CD4-positive, alpha-beta T cell (primary cell): ENCODE measurements around the gene BABAM2. TPM values are rescaled to one million over a fixed set of nuclear protein-coding genes. Genes with fewer than 3 reads are reported as not detected.

ENCODE experiments used
- ATAC-seq: fragments of 200-7000 bp; cut with Tn5 transposase; one replicate; pipeline ENCODE4 v1.10.0; 2022; ENCODE audit warnings: mild to moderate bottlenecking; ENCODE audit not compliant: poor library complexity
- CTCF ChIA-PET: fragments of 350-600 bp; sonication (Branson Sonifier 250); formaldehyde crosslinking; loops from one replicate; lab custom pipeline; 2021; ENCODE audit warnings: antibody characterized with exemption, inconsistent platforms; lab: Charles Lee
- POLR2A ChIA-PET: fragments of 350-600 bp; sonication (Branson Sonifier 250); formaldehyde crosslinking; loops from one replicate; lab custom pipeline; 2021; ENCODE audit warnings: antibody characterized with exemption, inconsistent platforms; lab: Charles Lee
- DNase-seq, 14 experiments: peaks; one replicate each; pipeline ENCODE4 v3.0.0-alpha.2; 2013 to 2020; ENCODE audit warnings: mixed read lengths in 2 of 14
- H3K27ac ChIP-seq, 2 donors: one replicate each; pipeline versions ENCODE4 v1.5.1 to v1.7.0; 2013; ENCODE audit warnings: low read length in 2 of 2, low read depth in 1 of 2, mild to moderate bottlenecking in 1 of 2
- H3K27me3 ChIP-seq, 2 experiments: 1 replicate in 1 of 2; 2 replicates in 1 of 2; pipeline versions ENCODE4 v1.6.1 to v1.7.0; 2013; ENCODE audit warnings: low read length in 2 of 2, control low read depth in 1 of 2, mild to moderate bottlenecking in 1 of 2, moderate library complexity in 1 of 2; ENCODE audit not compliant: insufficient read depth in 2 of 2, control insufficient read depth in 1 of 2
- H3K36me3 ChIP-seq: one replicate; pipeline ENCODE4 v1.6.1; 2013; ENCODE audit warnings: low read length, control low read depth; ENCODE audit not compliant: insufficient read depth
- H3K4me1 ChIP-seq: one replicate; pipeline ENCODE4 v1.6.1; 2013; ENCODE audit warnings: low read length, control low read depth; ENCODE audit not compliant: insufficient read depth
- H3K4me3 ChIP-seq: one replicate; pipeline ENCODE4 v1.5.1; 2013; ENCODE audit warnings: mild to moderate bottlenecking, low read length, moderate library complexity
- H3K9me3 ChIP-seq, 2 experiments: 1 replicate in 1 of 2; 2 replicates in 1 of 2; pipeline versions ENCODE4 v1.6.1 to v1.7.0; 2013; ENCODE audit warnings: low read length in 2 of 2, mild to moderate bottlenecking in 2 of 2, control low read depth in 1 of 2, moderate library complexity in 1 of 2; ENCODE audit not compliant: control insufficient read depth in 1 of 2, insufficient read depth in 1 of 2
- H3K27ac Mint-ChIP-seq: one replicate; pipeline ENCODE4 v1.8.0; 2020; ENCODE audit warnings: mixed read lengths
- H3K27me3 Mint-ChIP-seq: one replicate; pipeline ENCODE4 v1.8.0; 2021; ENCODE audit warnings: mixed read lengths
- H3K36me3 Mint-ChIP-seq: one replicate; pipeline ENCODE4 v1.8.0; 2021; ENCODE audit warnings: low read depth, mixed read lengths
- H3K4me1 Mint-ChIP-seq: one replicate; pipeline ENCODE4 v1.8.0; 2021; ENCODE audit warnings: low read depth, mixed read lengths
- H3K4me3 Mint-ChIP-seq: one replicate; pipeline ENCODE4 v1.8.0; 2020; ENCODE audit warnings: mild to moderate bottlenecking, mixed read lengths
- H3K9me3 Mint-ChIP-seq: one replicate; pipeline ENCODE4 v1.8.0; 2020; ENCODE audit warnings: mixed read lengths
- intact Hi-C, 2 experiments: fragments of 100-400 bp; cut with DNase I in 1 of 2; cut with micrococcal nuclease in 1 of 2; formaldehyde crosslinking; loops; one replicate each; pipeline versions ENCODE4 v1.15.1 to v1.9.0; 2023 to 2025; cut with DNase I, micrococcal nuclease
- total RNA-seq, 174 experiments: library from RNA in 2 of 174; stranded (reverse) in 2 of 174; gene quantifications; one replicate each; pipeline ENCODE4 v1.2.3 and lab custom pipeline; 2021 to 2026
- TF ChIP-seq, protein P1 (sequence below): fragments of 200-600 bp; IDR thresholded peaks from one replicate; pipeline ENCODE4 v1.8.0; 2022; ENCODE audit warnings: antibody characterized with exemption, mild to moderate bottlenecking

BABAM2 gene
- total RNA-seq, 2 experiments from 2014 or later: 29.2 to 32.8 TPM

DNA sequence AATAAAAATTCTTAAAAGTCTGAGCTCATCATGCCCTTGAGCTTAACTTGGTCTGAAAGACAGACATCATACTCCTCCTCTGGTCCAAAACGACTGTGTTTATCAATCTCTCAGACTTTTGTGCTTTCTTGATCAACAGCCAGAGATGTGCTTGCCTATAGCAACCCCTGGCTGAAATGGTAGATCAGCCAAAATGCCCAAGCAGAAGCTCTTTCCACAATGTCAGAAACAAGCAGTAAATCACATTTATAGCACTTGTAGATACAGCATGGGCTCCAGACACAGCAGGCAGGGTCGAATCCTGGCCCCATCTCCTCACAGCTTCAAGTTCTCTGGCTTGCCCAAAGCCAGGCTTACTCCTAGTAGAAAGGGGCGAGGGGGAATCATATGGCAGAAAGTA, 391.7 kb downstream of the BABAM2 start:
- H3K4me1 ChIP-seq: no peaks in the 10 kb centered on the region
- TF ChIP-seq, protein P1, sequence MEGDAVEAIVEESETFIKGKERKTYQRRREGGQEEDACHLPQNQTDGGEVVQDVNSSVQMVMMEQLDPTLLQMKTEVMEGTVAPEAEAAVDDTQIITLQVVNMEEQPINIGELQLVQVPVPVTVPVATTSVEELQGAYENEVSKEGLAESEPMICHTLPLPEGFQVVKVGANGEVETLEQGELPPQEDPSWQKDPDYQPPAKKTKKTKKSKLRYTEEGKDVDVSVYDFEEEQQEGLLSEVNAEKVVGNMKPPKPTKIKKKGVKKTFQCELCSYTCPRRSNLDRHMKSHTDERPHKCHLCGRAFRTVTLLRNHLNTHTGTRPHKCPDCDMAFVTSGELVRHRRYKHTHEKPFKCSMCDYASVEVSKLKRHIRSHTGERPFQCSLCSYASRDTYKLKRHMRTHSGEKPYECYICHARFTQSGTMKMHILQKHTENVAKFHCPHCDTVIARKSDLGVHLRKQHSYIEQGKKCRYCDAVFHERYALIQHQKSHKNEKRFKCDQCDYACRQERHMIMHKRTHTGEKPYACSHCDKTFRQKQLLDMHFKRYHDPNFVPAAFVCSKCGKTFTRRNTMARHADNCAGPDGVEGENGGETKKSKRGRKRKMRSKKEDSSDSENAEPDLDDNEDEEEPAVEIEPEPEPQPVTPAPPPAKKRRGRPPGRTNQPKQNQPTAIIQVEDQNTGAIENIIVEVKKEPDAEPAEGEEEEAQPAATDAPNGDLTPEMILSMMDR: no peak
- no peak overlapping the region for H3K4me3 ChIP-seq
- Mint-ChIP-seq H3K27me3 (no peaks in the 10 kb centered on the region), H3K9me3 (no peaks in the 10 kb centered on the region), H3K27ac (no peak overlapping the region), H3K4me1 (no peaks in the 10 kb centered on the region), H3K36me3 (peaks cover 2% of the 10 kb centered on the region), H3K4me3 (no peak overlapping the region)
- H3K27me3 ChIP-seq: no peaks in the 10 kb centered on the region
- H3K36me3 ChIP-seq: no peaks in the 10 kb centered on the region
- DNase-seq (no peak), ATAC-seq (no peak)
- CTCF ChIA-PET: no interaction called here
- intact Hi-C loops: no loop called here
- POLR2A ChIA-PET: no interaction called here
- no peak overlapping the region for H3K27ac ChIP-seq
- H3K9me3 ChIP-seq: no peaks in the 10 kb centered on the region

DNA sequence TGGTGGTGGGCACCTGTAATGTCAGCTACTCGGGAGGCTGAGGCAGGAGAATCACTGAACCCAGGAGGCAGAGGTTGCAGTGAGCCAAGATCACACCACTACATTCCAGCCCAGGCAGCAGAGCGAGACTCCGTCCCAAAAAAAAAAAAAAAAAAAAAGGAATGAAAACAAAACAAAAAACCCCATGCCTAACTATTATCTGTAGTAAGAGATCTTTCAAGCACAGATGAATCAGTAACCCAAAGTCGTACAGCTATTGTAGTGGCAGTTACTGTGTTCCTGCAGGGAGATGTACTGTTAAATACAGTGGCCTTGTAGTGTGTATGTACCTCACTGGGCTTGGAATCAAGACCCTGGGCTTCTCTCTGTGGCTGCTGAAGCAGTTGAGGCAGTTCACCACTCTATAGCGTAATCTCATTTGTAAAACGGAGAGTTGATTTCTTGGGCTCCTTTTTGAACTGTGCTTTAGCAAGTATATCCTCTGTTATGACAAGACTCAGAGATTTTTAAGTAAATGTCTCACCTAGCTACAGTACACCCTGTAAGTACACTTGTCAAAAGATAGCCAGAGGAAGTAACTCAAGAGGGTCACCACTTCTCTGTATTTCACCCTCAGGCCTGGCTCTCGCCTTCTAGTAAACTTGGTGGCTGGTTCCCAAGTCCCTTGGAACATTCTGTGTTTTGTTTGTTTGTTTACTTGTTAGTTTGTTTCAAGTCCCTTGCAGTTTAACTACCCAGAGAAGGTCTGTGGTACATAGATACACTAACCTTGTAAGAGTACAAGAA, 392.5 kb downstream of the BABAM2 start:
- CTCF ChIA-PET: no interaction called here
- TF ChIP-seq, protein P1: no peak
- H3K27me3 ChIP-seq: no peaks in the 10 kb centered on the region
- Mint-ChIP-seq H3K36me3 (peaks cover 6% of the 10 kb centered on the region), H3K27me3 (no peaks in the 10 kb centered on the region), H3K4me1 (no peaks in the 10 kb centered on the region), H3K4me3 (no peak overlapping the region), H3K9me3 (no peaks in the 10 kb centered on the region), H3K27ac (no peak overlapping the region)
- H3K27ac ChIP-seq: no peak overlapping the region
- intact Hi-C loops: no loop called here
- H3K4me1 ChIP-seq: no peaks in the 10 kb centered on the region
- ATAC-seq (no peak), DNase-seq (no peak)
- no peaks in the 10 kb centered on the region for H3K36me3 ChIP-seq
- no peaks in the 10 kb centered on the region for H3K9me3 ChIP-seq
- POLR2A ChIA-PET: no interaction called here
- H3K4me3 ChIP-seq: no peak overlapping the region

DNA sequence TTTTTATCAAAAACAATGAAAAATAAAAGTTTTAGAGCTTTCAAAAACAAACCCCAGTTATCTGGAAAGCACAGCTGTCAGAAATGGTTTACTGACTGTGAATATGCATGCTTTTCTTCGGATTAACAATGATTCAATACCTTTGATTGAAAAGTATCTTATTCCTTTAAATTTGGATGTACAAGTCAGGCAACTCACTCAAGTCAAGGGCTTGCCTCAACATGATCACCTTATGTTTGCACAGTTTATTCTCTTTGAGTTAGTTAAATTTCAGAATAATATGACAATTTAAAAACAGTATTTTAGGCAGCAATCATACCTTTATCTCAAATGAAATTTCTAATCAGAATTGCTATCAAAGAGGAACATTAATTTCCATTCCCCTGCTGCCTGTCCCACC, 393.3 kb downstream of the BABAM2 start:
- TF ChIP-seq, protein P1: no peak
- Mint-ChIP-seq H3K4me1 (no peaks in the 10 kb centered on the region), H3K27ac (no peak overlapping the region), H3K27me3 (no peaks in the 10 kb centered on the region), H3K36me3 (peaks cover 6% of the 10 kb centered on the region), H3K4me3 (no peak overlapping the region), H3K9me3 (no peaks in the 10 kb centered on the region)
- H3K4me3 ChIP-seq: no peak overlapping the region
- H3K27me3 ChIP-seq: no peaks in the 10 kb centered on the region
- no peaks in the 10 kb centered on the region for H3K4me1 ChIP-seq
- intact Hi-C loops: no loop called here
- H3K9me3 ChIP-seq: no peaks in the 10 kb centered on the region
- H3K36me3 ChIP-seq: no peaks in the 10 kb centered on the region
- ChIA-PET CTCF (no interaction called here), POLR2A (no interaction called here)
- DNase-seq: no peak
- no peak overlapping the region for H3K27ac ChIP-seq
- ATAC-seq: no peak
